DOHH2 (cell line): ENCODE measurements around the gene NAA10.

ENCODE experiments used
- H3F3A ChIP-seq: fragments of 200-600 bp; sonication (generic), shearing (Covaris generic); 2 replicates; pipeline ENCODE4 v1.6.0; 2016; ENCODE audit warnings: antibody characterized with exemption, mild to moderate bottlenecking; ENCODE audit not compliant: control insufficient read depth, insufficient read depth
- H3K27ac ChIP-seq: fragments of 200-600 bp; sonication (generic); 2 replicates; pipeline ENCODE4 v1.5.1; 2014; ENCODE audit warnings: low read depth, mild to moderate bottlenecking, low read length, moderate library complexity
- H3K27me3 ChIP-seq: fragments of 200-600 bp; sonication (generic); 2 replicates; pipeline ENCODE4 v1.6.1; 2014; ENCODE audit warnings: mild to moderate bottlenecking, low read length, mixed read lengths; ENCODE audit not compliant: control insufficient read depth
- H3K36me3 ChIP-seq: fragments of 200-600 bp; sonication (generic); 2 replicates; pipeline ENCODE4 v1.6.1; 2014; ENCODE audit warnings: mild to moderate bottlenecking, low read length, moderate library complexity, mixed read lengths; ENCODE audit not compliant: control insufficient read depth
- H3K4me1 ChIP-seq: fragments of 200-600 bp; sonication (generic); 2 replicates; pipeline ENCODE4 v1.6.1; 2014; ENCODE audit warnings: mild to moderate bottlenecking, low read length, mixed read lengths; ENCODE audit not compliant: control insufficient read depth
- H3K4me2 ChIP-seq: fragments of 200-600 bp; sonication (generic); 2 replicates; pipeline ENCODE4 v1.6.0; 2014; ENCODE audit warnings: mild to moderate bottlenecking, low read length, moderate library complexity
- H3K4me3 ChIP-seq: fragments of 200-600 bp; sonication (generic); 2 replicates; pipeline ENCODE4 v1.5.1; 2014; ENCODE audit warnings: mild to moderate bottlenecking, low read length, mixed read lengths
- H3K79me2 ChIP-seq: fragments of 200-600 bp; sonication (generic); 2 replicates; pipeline ENCODE4 v1.6.1; 2014; ENCODE audit warnings: mild to moderate bottlenecking, low read length, mixed read lengths; ENCODE audit not compliant: control insufficient read depth
- H3K9me2 ChIP-seq: fragments of 200-600 bp; sonication (generic); replicated peaks from 2 replicates; pipeline ENCODE4 v1.6.1; 2014; ENCODE audit warnings: mild to moderate bottlenecking, low read length, mixed read lengths; ENCODE audit not compliant: control insufficient read depth
- H3K9me3 ChIP-seq: fragments of 200-600 bp; sonication (generic); 2 replicates; pipeline ENCODE4 v1.6.1; 2014; ENCODE audit warnings: antibody characterized with exemption, low read length, mixed read lengths; ENCODE audit not compliant: control insufficient read depth, insufficient read depth
- H4K20me1 ChIP-seq: fragments of 200-600 bp; sonication (generic); 2 replicates; pipeline ENCODE4 v1.6.0; 2014; ENCODE audit warnings: low read depth, mild to moderate bottlenecking, antibody characterized with exemption, low read length, moderate library complexity; ENCODE audit not compliant: control insufficient read depth, insufficient read depth
- EZH2phosphoT487 ChIP-seq: fragments of 200-600 bp; sonication (generic); IDR thresholded peaks from 2 replicates; pipeline ENCODE4 v1.6.1; 2017; ENCODE audit warnings: borderline replicate concordance, mild to moderate bottlenecking, antibody characterized with exemption, low read length, moderate library complexity, mixed read lengths
- TF ChIP-seq, protein P1 (sequence below): fragments of 200-600 bp; sonication (generic); IDR thresholded peaks from one replicate; pipeline ENCODE4 v1.5.1; 2014; ENCODE audit warnings: antibody characterized with exemption, mild to moderate bottlenecking, low read depth, low read length; ENCODE audit not compliant: poor library complexity, severe bottlenecking

NAA10 gene

DNA sequence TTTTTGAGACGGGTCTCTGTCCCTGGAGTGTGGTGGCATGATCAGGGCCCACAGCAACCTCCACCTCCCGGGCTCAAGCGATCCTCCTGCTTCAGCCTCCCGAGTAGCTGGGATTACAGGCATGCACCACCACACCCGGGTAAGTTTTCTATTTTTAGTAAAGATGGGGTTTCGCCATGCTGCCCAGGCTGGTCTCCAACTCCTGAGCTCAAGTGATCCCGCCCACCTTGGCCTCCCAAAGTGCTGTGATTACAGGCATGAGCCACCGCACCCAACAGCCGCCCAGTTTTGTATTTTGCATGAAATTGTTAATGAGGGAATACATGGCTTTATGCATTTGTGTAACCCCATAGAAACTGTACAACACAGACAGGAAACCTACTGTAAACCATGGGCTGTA is 6.0 kb downstream of the NAA10 start:
- Histone ChIP-seq H4K20me1 (no peaks in the 10 kb centered on the region), H3K4me1 (peaks cover 39% of the 10 kb centered on the region), H3K4me3 (peak overlapping the region; percentile 60), H3K9me2 (no peaks in the 10 kb centered on the region), H3K79me2 (peaks cover 34% of the 10 kb centered on the region), H3K27me3 (no peaks in the 10 kb centered on the region), H3K9me3 (no peaks in the 10 kb centered on the region), H3K36me3 (peaks cover 58% of the 10 kb centered on the region), H3K4me2 (peak overlapping the region; percentile 64), H3F3A (peaks cover 9% of the 10 kb centered on the region; the same call in 1 of the 2 replicates), H3K27ac (peak overlapping the region; percentile 63)
- TF ChIP-seq, protein P1, sequence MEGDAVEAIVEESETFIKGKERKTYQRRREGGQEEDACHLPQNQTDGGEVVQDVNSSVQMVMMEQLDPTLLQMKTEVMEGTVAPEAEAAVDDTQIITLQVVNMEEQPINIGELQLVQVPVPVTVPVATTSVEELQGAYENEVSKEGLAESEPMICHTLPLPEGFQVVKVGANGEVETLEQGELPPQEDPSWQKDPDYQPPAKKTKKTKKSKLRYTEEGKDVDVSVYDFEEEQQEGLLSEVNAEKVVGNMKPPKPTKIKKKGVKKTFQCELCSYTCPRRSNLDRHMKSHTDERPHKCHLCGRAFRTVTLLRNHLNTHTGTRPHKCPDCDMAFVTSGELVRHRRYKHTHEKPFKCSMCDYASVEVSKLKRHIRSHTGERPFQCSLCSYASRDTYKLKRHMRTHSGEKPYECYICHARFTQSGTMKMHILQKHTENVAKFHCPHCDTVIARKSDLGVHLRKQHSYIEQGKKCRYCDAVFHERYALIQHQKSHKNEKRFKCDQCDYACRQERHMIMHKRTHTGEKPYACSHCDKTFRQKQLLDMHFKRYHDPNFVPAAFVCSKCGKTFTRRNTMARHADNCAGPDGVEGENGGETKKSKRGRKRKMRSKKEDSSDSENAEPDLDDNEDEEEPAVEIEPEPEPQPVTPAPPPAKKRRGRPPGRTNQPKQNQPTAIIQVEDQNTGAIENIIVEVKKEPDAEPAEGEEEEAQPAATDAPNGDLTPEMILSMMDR: no peak
- no peak for TF ChIP-seq EZH2phosphoT487

DNA sequence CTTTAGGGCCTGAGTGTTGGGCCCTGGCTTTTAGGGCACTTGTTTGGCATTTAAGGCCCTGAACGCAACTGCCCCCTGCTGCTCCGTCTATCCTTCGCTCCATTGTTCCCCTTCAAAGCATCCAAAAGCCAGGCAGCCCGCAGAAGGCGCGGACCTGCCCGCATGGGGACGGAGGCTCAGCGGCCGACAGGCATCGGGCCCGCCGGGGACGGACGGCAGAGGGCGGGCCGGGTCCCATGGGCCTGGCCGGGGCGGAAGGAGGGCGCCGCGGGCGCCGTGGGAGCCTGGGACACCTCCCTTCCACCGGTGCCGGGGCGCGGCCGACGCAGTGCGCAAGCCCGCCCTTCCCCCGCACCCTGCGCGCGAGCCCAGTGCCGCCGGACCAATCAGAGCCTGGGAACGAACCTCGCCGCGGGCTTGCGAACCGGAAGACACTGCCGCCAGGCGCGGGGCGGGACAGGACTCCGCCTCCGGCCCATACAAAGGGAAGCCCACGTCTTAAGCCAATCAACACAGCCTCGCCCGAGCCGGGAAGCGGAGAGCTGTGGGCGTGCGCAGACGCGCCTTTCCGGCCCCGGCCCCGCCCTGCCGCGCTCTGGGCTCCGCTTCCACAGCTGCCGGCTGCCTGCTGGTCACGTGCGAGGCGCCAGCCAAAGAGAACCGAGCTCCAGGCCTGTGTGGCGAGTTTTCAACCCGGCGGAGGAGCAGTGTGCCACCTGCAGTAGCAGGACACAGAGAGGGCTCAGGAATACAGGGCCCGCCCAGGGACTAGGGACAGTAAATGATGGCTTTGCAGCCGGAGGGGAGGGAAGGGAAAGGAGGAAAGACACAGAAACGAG is 6.7 kb downstream of the NAA10 start:
- Histone ChIP-seq H3K36me3 (peaks cover 58% of the 10 kb centered on the region), H3K4me3 (peak overlapping the region; percentile 98), H3K27me3 (no peaks in the 10 kb centered on the region), H3K4me1 (peaks cover 43% of the 10 kb centered on the region), H3K9me2 (no peaks in the 10 kb centered on the region), H3K4me2 (peak overlapping the region; percentile 98), H4K20me1 (no peaks in the 10 kb centered on the region), H3K9me3 (no peaks in the 10 kb centered on the region), H3F3A (peaks cover 9% of the 10 kb centered on the region; the same call in 1 of the 2 replicates), H3K79me2 (peaks cover 35% of the 10 kb centered on the region), H3K27ac (peak overlapping the region; percentile 100)
- TF ChIP-seq EZH2phosphoT487: no peak
- TF ChIP-seq, protein P1: no peak

DNA sequence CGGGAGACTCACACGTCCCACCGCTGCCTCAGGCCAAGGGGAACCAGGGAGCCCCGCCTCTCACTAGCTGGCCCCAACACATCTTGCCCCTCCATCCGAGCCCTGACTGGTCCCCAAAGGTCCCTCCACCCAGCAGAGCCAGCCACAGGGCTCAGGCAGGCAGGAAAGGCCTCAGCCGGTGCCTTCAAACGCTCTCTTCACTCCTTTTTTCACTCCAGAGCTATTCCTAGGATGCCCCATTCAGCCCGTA is 7.2 kb downstream of the NAA10 start:
- H3K27ac ChIP-seq: peak overlapping the region; percentile 100

More for the DNA sequence above, 7.2 kb downstream of the NAA10 start:
- peaks cover 9% of the 10 kb centered on the region; the same call in 1 of the 2 replicates for H3F3A ChIP-seq
- H3K79me2 ChIP-seq: peaks cover 36% of the 10 kb centered on the region
- H3K4me1 ChIP-seq: peaks cover 45% of the 10 kb centered on the region
- H3K4me2 ChIP-seq: peak overlapping the region; percentile 98
- TF ChIP-seq EZH2phosphoT487: no peak
- TF ChIP-seq, protein P1: no peak
- no peaks in the 10 kb centered on the region for H3K27me3 ChIP-seq
- H3K36me3 ChIP-seq: peaks cover 56% of the 10 kb centered on the region
- no peaks in the 10 kb centered on the region for H3K9me3 ChIP-seq
- no peaks in the 10 kb centered on the region for H3K9me2 ChIP-seq
- H4K20me1 ChIP-seq: no peaks in the 10 kb centered on the region
- peak overlapping the region; percentile 98 for H3K4me3 ChIP-seq
